DMS79 (cell line): ENCODE results near the gene RAP1A.

Source experiments
- DNase-seq: peaks from one replicate; lab custom pipeline; 2025; lab: John Stamatoyannopoulos, UW

RAP1A gene

GRCh38 chr1:111761717-111762116 lies 142.1 kb downstream of the RAP1A start:
- no peak for DNase-seq

- DNase-seq: no peak
These were observed 142.7 kb downstream of the RAP1A start for GRCh38 chr1:111762332-111762731.
